HEK293 (cell line): Measurements from ENCODE around the gene SAP30.

Experiments used
- BCL11B ChIP-seq: fragments of 450-650 bp; formaldehyde crosslinking; IDR thresholded peaks from 2 replicates; pipeline ENCODE4 v1.5.1; 2016; ENCODE audit warnings: low read depth, missing biosample characterization, missing genetic modification characterization
- GLIS1 ChIP-seq: fragments of 450-650 bp; formaldehyde crosslinking; IDR thresholded peaks from 2 replicates; pipeline ENCODE4 v1.5.1; 2016; ENCODE audit warnings: missing biosample characterization, missing genetic modification characterization
- HIC1 ChIP-seq: fragments of 450-650 bp; formaldehyde crosslinking; IDR thresholded peaks from 2 replicates; pipeline ENCODE4 v1.5.1; 2016; ENCODE audit warnings: missing biosample characterization, missing genetic modification characterization
- HOXA7 ChIP-seq: sonication (generic); formaldehyde crosslinking; IDR thresholded peaks from 2 replicates; pipeline ENCODE4 v1.8.1; 2022; ENCODE audit warnings: missing genetic modification reagents, borderline replicate concordance
- HOXC10 ChIP-seq: sonication (generic); formaldehyde crosslinking; IDR thresholded peaks from 2 replicates; pipeline ENCODE4 v1.8.1; 2023; ENCODE audit warnings: mild to moderate bottlenecking, missing genetic modification reagents
- KLF17 ChIP-seq: fragments of 450-650 bp; formaldehyde crosslinking; IDR thresholded peaks from 2 replicates; pipeline ENCODE4 v1.5.1; 2016; ENCODE audit warnings: missing biosample characterization, missing genetic modification characterization
- KLF9 ChIP-seq: fragments of 450-650 bp; formaldehyde crosslinking; IDR thresholded peaks from 2 replicates; pipeline ENCODE4 v1.5.1; 2016; ENCODE audit warnings: missing biosample characterization, missing genetic modification characterization, low read depth
- MYNN ChIP-seq: fragments of 450-650 bp; formaldehyde crosslinking; IDR thresholded peaks from 2 replicates; pipeline ENCODE4 v1.5.1; 2016; ENCODE audit warnings: missing biosample characterization, missing genetic modification characterization, borderline replicate concordance
- MZF1 ChIP-seq: fragments of 450-650 bp; formaldehyde crosslinking; IDR thresholded peaks from 2 replicates; pipeline ENCODE4 v1.5.1; 2017; ENCODE audit warnings: missing biosample characterization, missing genetic modification characterization, borderline replicate concordance
- PRDM1 ChIP-seq: fragments of 450-650 bp; formaldehyde crosslinking; IDR thresholded peaks from 2 replicates; pipeline ENCODE4; 2016; ENCODE audit warnings: missing biosample characterization, missing genetic modification characterization
- PRDM10 ChIP-seq: fragments of 450-650 bp; formaldehyde crosslinking; IDR thresholded peaks from 2 replicates; pipeline ENCODE4 v1.5.1; 2016; ENCODE audit warnings: missing biosample characterization, missing genetic modification characterization
- SP2 ChIP-seq: fragments of 450-650 bp; formaldehyde crosslinking; IDR thresholded peaks from 2 replicates; pipeline ENCODE4 v1.5.1; 2016; ENCODE audit warnings: missing biosample characterization, missing genetic modification characterization
- ZFP69B ChIP-seq: fragments of 450-650 bp; formaldehyde crosslinking; IDR thresholded peaks from 2 replicates; pipeline ENCODE4 v1.5.1; 2016; ENCODE audit warnings: missing biosample characterization, missing genetic modification characterization
- ZIC2 ChIP-seq: fragments of 450-650 bp; formaldehyde crosslinking; IDR thresholded peaks from 2 replicates; pipeline ENCODE4 v1.5.1; 2016; ENCODE audit warnings: missing biosample characterization, missing genetic modification characterization
- ZNF138 ChIP-seq: fragments of 450-650 bp; formaldehyde crosslinking; IDR thresholded peaks from 2 replicates; pipeline ENCODE4 v1.5.1; 2016; ENCODE audit warnings: missing biosample characterization, missing genetic modification characterization, borderline replicate concordance
- ZNF280C ChIP-seq: fragments of 450-650 bp; formaldehyde crosslinking; IDR thresholded peaks from 2 replicates; pipeline ENCODE4 v1.5.1; 2016; ENCODE audit warnings: missing biosample characterization, missing genetic modification characterization
- ZNF292 ChIP-seq: fragments of 450-650 bp; formaldehyde crosslinking; IDR thresholded peaks from 2 replicates; pipeline ENCODE4 v1.5.1; 2016; ENCODE audit warnings: low read depth, missing biosample characterization, missing genetic modification characterization, borderline replicate concordance
- ZNF335 ChIP-seq: fragments of 450-650 bp; formaldehyde crosslinking; conservative IDR thresholded peaks from 2 replicates; pipeline ENCODE4 v1.5.1; 2016; ENCODE audit warnings: missing biosample characterization, missing genetic modification characterization
- ZNF366 ChIP-seq: fragments of 450-650 bp; formaldehyde crosslinking; conservative IDR thresholded peaks from 2 replicates; pipeline ENCODE4 v1.5.1; 2016; ENCODE audit warnings: missing biosample characterization, missing genetic modification characterization
- ZNF488 ChIP-seq: fragments of 450-650 bp; formaldehyde crosslinking; IDR thresholded peaks from 2 replicates; pipeline ENCODE4 v1.5.1; 2016; ENCODE audit warnings: missing biosample characterization, missing genetic modification characterization
- ZNF501 ChIP-seq: fragments of 450-650 bp; formaldehyde crosslinking; IDR thresholded peaks from 2 replicates; pipeline ENCODE4 v1.5.1; 2016; ENCODE audit warnings: missing biosample characterization, missing genetic modification characterization
- ZNF555 ChIP-seq: fragments of 450-650 bp; formaldehyde crosslinking; conservative IDR thresholded peaks from 2 replicates; pipeline ENCODE4 v1.5.1; 2017; ENCODE audit warnings: missing biosample characterization, mild to moderate bottlenecking, missing genetic modification characterization, inconsistent platforms
- ZNF571 ChIP-seq: fragments of 450-650 bp; formaldehyde crosslinking; IDR thresholded peaks from 2 replicates; pipeline ENCODE4 v1.5.0; 2017; ENCODE audit warnings: missing biosample characterization, missing genetic modification characterization
- ZNF621 ChIP-seq: fragments of 450-650 bp; formaldehyde crosslinking; IDR thresholded peaks from 2 replicates; pipeline ENCODE4 v1.5.1; 2017; ENCODE audit warnings: missing biosample characterization, missing genetic modification characterization
- ZNF704 ChIP-seq: fragments of 450-650 bp; formaldehyde crosslinking; IDR thresholded peaks from 2 replicates; pipeline ENCODE4 v1.5.1; 2016; ENCODE audit warnings: missing biosample characterization, missing genetic modification characterization
- ZNF777 ChIP-seq: fragments of 450-650 bp; formaldehyde crosslinking; IDR thresholded peaks from 2 replicates; pipeline ENCODE4 v1.5.1; 2017; ENCODE audit warnings: missing biosample characterization, missing genetic modification characterization, borderline replicate concordance

SAP30 gene

GRCh38 chr4:173334085-173334890 lies 36.5 kb upstream of the SAP30 start, which contains the start of gene HMGB2 (continued):
- TF ChIP-seq KLF17 (tag by site-specific recombination), result no peak
- no peak for TF ChIP-seq ZNF571 (tag by site-specific recombination)
- no peak for TF ChIP-seq ZNF621 (tag by site-specific recombination)
- peak; percentile 82; the same call in 1 of the 2 replicates for TF ChIP-seq HOXC10 (CRISPR knock-in tag)
- TF ChIP-seq MYNN (tag by site-specific recombination), result no peak
- TF ChIP-seq SP2 (tag by site-specific recombination), result peak; percentile 93
- TF ChIP-seq ZNF280C (tag by site-specific recombination), result no peak
- no peak for TF ChIP-seq MZF1
- no peak for TF ChIP-seq ZNF777
- no peak for TF ChIP-seq ZNF138 (tag by site-specific recombination)
- TF ChIP-seq ZNF501 (tag by site-specific recombination), result peak; percentile 62; the same call in 1 of the 2 replicates
- TF ChIP-seq ZNF292 (tag by site-specific recombination), result no peak
- TF ChIP-seq KLF9 (tag by site-specific recombination), result no peak
- TF ChIP-seq GLIS1, result peak; percentile 30
- no peak for TF ChIP-seq ZNF488
- no peak for TF ChIP-seq PRDM1
- TF ChIP-seq PRDM10 (tag by site-specific recombination), result no peak
- TF ChIP-seq ZNF335, result no peak
- peak; percentile 91; the same call in 1 of the 2 replicates for TF ChIP-seq BCL11B (tag by site-specific recombination)
- TF ChIP-seq ZNF366, result no peak
- no peak for TF ChIP-seq ZIC2 (tag by site-specific recombination)
- TF ChIP-seq ZFP69B (tag by site-specific recombination), result no peak
- TF ChIP-seq ZNF555, result no peak
- TF ChIP-seq HOXA7, result no peak
- no peak for TF ChIP-seq HIC1 (tag by site-specific recombination)
- no peak for TF ChIP-seq ZNF704 (tag by site-specific recombination)
